ENCODE data around the gene GNA12.
"Not testable (repeated sequence)": the region's sequence is repeated elsewhere in the genome, so short reads cannot be mapped to it uniquely, and the experiment has no call there.

Gene GNA12

DNA sequence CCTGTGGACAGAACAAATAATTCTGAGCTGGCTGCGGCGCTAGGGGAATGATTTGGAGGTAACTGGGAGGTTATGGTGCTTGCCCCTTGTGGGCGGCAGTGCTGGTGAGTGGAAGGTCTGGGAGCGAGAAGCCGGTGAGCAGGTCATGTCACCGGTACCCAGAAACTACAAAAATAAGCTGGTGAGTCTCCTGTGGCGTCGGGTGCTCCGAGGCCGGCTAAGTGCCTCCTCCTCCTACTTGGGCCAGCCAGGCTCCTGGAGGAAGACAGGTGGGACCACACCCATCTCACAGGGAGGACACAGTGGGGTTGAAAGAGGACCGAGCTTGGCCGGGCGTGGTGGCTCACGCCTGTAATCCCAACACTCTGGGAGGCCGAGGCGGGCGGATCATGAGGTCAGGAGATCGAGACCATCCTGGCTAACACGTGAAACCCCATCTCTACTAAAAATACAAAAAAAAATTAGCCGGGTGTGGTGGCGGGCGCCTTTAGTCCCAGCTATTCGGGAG lies 152.1 kb downstream of the GNA12 start:
- DNase-seq (ENCODE audit: low spot score), result not testable (repeated sequence)

DNA sequence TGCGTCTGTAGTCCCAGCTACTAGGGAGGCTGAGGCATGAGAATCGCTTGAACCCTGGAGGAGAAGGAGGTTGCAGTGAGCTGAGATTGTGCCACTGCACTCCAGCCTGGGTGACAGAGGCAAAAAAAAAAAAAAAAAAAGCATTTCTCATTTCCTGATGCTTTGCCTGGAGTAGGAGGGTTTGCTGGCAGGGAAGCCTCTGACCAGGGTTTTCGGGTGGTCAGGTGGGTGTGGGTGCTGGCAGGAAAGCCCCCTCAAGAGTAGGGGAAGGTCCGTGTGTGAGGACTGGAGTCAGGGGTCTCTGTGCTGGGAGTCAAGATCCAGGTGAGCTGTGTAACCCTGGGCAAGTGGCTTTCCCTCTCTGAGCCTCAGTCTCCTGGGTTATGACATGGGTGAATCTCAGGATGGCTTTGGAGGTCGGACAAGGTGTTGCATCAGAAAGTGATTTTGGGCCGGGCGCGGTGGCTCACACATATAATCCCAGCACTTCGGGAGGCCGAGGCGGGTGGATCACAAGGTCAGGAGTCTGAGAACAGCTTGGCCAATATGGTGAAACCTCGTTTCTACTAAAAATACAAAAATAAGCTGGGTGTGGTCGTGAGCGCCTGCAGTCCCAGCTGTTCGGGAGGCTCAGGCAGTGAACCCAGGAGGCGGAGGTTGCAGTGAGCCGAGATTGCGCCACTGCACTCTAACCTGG lies 152.9 kb downstream of the GNA12 start:
- no peak for DNase-seq (ENCODE audit: low spot score)

DNA sequence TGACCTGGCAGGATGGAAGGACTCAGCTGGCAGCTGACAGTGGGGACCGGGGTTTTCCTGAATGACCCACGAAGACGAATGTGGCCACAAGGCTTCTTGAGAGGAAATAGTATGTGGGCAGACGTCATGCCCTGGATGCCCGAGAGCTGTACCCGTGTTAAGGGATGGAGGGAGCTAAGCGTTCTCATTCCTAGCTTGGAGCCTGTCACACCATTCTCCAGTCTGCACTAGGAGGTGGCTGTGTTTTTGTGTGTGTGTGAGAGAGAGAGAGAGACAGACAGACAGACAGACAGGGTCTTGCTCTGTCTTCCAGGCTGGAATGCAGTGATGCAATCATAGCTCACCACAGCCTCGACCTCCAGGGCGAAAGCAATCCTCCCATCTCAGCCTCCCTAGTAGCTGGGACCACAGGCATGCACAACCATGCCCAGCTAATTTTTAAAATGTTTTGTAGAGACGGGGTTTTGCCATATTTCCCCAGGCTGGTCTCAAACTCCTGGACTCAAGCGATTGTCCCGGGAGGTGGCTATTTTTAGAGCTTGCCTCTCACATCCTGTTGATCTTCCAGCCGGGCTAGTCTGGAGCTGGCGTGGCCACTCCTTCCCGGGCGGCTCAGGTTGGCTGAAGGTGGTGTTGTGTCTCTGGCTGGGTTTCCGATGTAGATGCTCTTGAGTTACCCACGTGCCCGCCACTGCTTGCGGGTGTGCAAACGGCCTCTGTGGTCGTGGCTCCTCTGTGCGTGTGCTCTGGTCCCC lies 154.0 kb downstream of the GNA12 start:
- DNase-seq (ENCODE audit: low spot score), result no peak

DNA sequence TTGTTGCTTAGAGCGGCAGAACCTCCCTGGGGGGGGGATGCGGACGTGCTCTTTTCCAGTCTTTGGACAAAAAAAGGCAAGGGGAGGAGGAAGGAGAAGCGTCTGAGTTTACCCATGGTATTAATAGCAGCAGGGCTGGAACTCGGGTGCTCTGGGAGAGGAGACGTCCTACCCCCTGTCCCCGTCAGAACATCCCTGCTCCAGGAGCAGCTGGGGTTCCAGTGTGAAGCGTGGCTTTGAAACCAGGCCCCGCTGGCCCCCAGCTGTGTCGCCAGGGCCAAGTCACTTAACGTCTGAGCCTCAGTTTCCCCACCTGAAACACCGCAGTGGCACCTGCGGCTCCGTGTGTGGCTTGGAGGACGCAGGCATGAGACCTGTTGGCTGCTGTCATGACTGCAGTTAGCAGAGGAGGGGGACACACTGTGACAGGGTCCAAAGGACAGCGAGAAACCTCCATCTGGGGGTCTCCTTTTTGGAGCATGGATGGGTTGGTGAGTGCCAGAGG lies 154.7 kb downstream of the GNA12 start:
- DNase-seq (ENCODE audit: low spot score), result no peak

DNA sequence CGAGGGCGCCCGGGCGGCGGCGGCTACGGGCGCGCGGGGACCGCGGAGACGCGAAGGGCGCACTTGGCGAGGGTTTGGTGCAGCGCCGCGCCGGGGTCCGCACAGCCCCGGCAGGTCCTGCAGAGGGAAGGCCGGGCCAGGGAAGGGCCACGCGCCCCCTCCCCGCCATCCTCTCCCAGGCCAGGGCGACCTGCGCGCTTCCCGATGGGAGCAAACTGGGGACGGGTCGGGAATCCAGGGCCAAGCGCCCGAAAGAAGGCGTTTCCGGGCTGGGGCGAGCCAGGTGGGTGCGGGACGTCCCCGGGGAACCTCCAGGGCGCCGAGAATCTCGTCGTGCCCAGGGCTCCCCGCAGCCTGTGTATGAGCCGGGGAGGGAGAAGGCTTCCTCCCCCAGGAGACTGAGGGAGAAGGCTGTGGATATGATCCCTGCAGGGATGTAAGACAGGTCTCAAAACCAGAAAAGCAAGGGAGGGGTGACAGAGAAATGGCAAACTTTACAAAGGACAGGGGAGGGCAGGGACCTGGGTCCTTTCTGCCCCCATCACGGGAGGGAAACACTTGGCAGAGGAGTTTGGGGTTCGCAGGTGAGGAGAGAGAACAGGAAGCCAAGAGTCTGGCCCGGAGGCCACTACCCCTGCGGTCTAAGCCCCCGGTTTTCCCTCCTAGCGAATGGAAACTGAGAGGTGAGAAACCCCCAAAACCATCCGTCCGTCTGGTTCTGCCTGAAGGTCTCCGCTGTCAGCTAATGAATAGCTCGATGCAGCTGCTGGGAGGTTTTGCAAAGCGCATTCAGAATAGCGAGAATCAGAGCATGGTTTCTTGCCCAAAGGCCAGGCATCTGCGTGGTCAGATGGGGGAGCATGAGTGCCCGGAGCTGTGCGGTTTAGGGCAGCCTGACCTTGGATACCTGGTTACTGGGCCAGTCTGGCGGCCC lies 155.4 kb downstream of the GNA12 start:
- no peak for DNase-seq (ENCODE audit: low spot score)

DNA sequence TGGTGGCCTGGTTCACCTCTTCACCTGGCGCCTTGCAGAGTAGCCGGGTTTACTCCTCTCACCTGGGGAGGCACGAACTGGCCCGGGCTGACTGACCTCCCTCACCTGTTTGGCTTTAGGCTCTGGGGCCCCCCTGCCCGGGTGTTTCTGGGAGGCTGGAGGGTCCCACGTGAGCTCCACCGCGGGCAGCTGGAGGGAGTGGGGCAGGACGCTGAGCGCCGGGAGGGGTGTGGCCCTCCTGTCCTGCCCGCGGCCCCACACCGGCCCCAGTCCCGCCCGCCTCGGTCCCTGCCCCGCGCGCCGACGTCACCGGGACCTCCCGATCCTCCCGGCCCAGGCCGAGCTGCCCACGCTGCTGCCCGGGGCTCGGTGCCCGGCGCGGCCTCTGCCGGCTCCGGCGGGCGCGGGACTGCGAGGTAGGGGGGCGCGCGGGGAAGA lies 156.2 kb downstream of the GNA12 start, which contains the start of gene AMZ1:
Gene AMZ1 (plus strand): TSS at position 322 of the 438 bp plus-strand sequence. CDS start 12,250 bp downstream, outside the sequence.
- DNase-seq (ENCODE audit: low spot score), result no peak

DNA sequence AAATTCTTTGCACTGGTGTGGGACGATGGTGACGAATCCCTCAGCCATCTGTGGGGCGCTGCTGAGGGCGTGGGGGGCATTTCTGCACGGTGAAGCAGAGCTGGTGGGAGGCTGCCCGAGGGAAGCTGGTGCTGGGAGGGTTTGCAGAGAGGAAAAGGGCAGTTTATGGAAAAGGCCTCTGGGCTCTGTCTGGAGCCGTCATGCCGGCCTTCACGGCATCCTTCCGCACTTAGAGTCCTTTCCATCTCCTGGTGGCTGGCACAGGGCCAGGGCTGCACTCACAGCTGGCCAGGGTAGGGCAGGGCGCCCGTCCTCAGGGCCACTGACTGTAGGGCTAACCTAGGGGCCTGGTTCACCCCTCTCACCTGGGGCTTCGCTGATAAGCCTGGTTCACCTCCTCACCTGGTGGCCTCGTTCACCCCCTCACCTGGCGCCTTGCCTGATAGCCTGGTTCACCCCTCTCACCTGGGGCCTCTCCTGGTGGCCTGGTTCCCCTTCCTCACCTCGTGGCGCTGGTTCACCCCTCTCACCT lies 156.7 kb downstream of the GNA12 start:
- DNase-seq (ENCODE audit: low spot score), result no peak

DNA sequence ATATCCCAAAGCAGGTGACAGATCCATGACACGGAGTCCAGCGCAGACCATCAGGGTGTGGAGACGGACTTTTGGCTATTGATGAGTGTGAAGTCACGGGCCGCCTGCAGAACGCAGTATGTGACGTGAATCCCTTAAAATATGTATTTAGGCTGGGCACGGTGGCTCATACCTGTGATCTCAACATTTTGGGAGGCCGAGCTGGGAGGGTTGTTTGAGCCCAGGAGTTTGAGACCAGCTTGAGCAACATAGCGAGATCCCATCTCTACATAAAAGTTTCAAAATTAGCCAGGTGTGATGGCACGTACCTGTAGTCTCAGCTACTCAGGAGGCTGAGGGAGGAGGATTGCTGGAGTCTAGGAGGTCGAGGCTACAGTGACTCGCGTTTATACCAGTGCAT lies 158.0 kb downstream of the GNA12 start:
- no peak for DNase-seq (ENCODE audit: low spot score)

DNA sequence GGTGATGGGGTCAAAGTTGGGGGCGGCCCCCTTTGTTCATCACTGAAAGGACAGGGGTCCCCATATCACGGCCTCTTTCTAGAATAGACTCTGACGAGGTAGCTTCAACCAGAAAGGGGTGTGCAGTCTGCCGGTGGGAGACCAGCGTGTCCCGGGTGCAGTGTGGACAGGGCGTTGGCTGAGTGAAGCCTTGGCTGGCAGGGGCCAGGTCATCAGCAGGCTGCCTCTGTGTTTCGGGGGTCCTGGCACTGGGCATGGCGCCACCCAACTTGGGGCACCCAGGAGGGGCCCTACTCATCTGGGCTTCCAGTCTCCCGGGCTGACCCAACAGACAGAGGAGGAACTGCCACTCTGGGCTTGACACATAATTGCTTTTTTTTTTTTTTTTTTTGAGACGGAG lies 159.6 kb downstream of the GNA12 start:
- DNase-seq (ENCODE audit: low spot score), result no peak

DNA sequence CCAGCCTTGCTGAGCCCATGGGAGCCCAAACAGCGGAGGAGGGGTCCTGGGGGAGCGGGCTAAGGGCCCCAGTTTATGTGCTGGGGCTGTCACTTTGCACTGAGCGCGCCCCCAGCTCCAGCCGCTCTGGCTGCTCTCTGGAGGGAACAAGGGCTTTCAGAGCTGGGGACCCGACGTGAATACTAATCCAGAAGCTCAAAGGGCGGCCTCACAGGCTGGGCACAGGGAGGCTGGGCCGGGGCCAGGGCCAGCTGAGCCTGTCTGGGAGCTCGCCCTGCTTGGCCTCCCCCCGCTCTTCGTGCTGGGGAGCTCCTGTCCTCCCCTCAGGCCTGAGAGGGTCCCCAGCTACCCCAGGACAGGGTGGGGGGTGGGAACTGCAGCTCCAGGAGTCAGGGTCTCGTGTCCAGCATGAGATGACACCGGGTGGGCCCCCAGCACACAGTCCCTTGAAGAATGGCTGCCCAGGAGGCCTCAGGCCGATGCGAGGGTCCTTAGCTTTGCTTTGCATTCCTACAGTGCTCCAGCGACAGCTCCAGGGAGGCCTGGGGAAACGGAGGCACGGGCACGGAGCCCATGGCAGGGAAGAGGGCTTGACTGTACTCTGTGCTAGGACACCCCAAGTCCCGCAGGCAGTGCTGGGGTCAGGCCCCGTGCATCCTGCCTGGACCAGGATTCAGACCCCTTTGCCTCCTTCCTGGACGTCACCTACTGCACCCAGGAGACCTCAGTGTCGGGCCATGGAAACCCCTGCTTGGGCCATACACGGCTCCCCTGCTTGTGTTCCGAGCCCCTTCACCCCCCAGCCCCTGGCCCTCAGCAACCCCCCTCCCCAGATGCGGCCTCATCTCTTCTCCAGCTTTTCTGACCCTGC lies 161.9 kb downstream of the GNA12 start:
- no peak for DNase-seq (ENCODE audit: low spot score)

DNA sequence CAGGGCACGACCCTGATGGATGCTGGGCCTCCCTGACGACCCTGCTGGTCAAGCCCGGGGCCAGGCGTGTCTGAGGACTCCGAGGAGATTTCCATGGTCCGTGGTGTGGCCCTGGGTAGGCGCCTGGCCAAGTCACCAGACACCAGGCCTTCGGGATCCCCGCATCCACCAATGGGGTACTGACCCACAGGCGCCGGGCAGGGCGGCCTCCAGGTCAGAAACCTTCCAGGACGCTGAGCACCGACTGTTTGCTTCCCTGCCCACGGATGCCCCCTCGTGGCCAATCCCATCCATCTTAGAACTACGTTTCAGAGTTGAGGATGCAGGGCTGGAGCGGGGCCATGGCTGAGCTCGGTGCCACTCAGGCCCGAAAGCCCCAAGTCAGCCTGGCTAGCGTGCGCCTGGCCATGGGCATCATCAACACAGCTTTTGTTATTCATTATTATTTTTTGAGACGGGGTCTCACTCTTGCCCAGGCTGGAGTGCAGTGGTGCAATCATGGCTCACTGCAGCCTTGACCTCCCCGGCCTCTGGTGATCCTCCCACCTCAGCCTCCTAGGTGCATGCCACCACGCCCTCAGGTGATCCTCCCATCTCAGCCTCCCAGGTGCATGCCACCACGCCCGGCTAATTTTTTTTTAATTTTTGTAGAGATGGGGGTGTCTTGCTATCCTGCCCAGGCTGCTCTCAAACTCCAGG lies 163.2 kb downstream of the GNA12 start:
- DNase-seq (ENCODE audit: low spot score), result peak; percentile 79

DNA sequence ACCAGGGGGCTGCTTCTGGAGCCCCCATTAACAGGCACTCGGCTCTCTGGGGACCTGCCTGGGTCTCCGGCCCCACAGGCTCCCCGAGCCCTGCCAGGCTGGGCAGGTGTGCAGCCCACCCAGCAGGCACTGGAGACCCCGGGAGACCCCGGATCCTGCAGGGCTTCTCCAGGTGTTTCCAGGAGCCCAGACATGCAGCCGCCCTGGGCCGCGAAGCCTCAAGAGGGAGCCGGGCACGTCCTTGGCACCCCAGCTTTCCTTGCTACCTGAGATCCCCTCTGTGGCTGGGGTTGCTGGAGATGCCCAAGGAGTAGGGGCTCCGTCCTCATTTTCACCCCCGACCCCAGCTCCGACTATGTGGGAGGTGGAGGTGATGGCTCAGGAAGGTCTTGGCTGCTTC lies 163.9 kb downstream of the GNA12 start:
- DNase-seq (ENCODE audit: low spot score), result no peak

DNA sequence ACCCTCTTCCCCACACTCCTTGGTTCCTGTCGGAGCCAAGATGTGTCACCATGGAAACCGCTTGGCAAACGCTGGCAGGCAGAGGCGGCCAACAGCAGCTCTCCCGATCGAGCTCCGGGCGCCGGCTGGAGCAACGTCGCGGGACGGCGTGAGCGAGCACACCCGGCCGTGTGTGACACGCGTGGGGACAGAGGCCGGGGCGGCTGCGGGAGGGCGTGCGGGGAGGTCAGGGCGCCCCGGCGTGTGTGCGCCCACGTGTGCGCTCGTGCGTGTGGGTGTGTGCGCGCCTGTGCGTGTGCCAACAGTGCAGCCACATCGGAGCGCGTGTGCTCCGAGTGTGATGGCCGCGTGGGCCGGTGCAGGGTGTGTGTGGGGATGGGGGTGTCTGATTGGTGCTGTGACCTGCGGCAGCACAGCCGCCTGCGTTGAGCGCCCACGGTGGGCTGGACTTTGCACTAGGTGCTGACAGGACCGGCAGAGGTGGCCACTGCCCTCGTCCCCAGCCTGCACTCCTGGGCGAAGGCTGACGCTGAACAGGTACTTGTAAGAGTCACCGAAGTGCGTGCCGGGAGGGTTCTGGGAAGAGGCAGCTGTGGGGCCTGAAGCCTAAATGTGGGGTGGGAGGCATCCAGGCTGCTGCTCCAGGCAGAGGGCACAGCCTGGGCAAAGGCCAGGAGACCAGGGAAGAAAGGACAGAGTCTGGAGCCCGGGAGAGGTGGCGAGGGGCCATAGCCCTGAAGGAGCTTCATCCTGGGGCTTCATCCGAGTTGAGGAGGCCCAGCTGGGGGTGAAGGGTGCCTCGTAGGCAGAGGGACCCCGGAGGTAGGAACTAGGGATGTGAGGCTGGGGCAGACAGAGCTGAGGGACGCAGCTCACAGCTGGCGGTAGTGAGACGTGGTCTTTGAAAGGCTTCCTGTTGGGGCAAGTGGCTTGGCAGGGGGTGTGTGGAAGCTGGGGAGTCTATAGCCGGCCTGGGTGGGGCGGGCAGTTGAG lies 164.7 kb downstream of the GNA12 start:
- not testable (repeated sequence) for DNase-seq (ENCODE audit: low spot score)

DNA sequence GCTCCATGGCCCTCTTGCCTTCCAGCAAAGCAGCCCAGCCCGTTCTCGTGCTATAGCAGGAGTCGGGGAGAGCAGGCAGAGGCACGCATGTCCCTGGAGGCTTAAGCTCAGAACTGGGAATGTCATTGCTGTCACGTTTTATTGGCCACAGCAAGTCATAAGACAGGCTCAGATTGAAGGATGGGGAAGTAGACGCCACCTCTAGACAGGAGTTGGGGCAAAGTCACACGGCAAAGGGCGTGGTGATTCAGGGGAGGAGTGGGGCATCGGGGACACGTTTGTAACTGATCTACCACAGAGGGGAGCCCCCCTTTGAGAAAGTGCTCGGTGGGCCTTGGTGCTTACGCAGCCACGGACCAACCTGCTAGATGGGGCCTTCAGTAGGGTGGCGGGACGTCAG lies 165.7 kb downstream of the GNA12 start:
- DNase-seq (ENCODE audit: low spot score), result not testable (repeated sequence)
